Inflammatory macrophage treated with lipopolysaccharide for 1 hour (primary cell): ENCODE measurements around the gene DOCK1.
A peak's percentile ranks its signal among the peaks of the same experiment; 100 is the strongest.

ENCODE experiments used
- DNase-seq, 2 donors: peaks; one replicate each; pipeline ENCODE4 v3.0.0-alpha.2; 2020 to 2022

The DOCK1 gene

DNA sequence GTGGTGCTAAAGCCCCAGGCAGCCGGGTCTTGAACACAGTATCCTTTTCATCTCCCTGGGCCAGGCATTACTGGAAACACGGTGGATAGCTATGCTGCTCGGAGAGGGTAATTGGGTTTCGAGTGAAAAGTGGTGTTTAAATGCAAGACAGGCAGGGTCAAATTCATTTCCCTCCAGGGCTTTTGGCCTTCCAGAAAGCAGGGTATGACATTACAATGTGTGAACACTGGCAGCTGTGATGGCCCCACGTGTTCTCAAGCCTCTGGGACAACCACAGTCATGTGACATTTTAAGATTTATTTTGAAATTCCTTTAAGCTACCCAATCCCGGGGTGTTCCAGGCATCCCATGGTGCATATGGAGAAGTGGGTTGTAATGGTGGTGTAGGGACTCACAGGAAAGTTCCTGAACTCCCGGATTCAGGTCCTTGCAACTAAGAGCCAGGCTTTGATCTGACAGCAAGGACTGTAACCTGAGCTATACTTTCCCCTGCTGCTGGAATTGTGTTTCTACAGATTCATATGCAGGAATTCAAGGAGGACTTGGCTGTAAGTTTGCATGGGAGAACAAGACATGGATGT, 244.4 kb downstream of the DOCK1 start:
- DNase-seq: no peak

DNA sequence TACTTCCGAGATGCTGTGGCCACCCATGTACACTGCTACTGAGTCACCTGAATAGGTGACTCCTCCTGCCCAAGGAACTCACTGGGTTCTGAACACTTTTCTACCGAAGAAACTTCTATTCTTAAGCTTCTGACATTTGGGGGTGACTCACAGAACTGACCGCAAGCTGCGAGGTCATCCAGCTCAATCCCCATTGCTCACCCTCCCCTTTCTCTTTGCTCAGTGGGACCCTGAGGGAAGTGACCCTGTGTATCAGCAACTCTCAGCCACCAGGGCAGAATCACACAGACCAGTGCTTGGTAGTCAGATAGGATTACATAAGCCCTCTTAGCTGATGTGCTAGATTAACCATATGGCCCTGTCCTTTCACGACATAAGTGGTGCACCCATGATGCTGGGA, 244.9 kb downstream of the DOCK1 start:
- DNase-seq: peak; percentile 6 to 15

DNA sequence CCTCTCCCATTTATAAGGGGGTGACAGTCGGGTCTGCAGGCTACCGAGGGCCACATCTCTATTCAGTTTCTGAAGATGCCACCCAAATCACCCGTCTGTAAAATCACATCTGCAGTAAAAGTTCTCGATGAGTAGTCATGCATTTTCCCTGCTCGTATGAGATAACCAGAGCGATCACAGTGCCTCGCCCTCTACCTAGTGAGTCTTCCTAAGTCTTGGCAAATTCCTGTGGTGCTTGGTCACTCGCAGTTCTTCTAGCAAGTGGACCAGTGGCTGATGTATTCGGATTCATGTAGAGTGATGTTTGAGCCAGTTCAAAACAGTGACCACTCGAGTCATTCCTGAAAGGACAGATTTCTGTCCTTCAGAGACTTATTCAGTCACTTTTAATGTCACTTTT, 246.3 kb downstream of the DOCK1 start:
- DNase-seq: no peak

DNA sequence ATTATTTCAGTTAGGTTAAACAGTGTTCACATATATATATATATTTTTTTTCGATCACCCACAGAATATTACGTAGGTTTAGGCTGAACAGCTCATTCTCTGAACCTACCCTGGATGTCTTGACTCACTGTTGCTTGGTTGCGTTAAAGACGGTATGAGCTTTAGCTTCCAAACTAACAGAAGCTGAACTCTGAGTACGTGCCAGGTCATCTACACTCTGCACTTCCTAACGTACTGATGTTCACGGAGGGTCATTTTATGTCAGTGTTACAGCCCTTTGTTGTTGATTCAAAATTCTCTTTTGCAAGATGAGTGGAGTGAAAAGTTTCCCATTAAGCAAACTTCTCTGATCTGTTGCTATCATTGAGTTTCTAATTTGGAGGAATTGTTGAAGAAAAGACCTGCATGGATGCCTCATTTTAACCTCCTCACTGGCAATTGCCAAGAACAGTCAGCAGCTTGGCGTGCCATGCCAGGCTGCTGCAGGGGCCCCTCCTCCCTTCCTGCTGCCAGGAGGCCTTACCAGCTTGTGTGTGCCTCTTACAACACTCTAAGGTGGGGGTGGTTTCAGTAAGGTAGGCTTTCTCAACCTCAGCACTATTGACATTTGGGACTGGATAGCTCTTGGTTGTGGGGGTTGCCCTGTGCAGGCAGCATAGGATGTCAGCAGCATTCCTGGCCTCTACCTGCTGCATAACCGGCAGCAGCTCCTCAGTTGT, 246.9 kb downstream of the DOCK1 start:
- DNase-seq: no peak

DNA sequence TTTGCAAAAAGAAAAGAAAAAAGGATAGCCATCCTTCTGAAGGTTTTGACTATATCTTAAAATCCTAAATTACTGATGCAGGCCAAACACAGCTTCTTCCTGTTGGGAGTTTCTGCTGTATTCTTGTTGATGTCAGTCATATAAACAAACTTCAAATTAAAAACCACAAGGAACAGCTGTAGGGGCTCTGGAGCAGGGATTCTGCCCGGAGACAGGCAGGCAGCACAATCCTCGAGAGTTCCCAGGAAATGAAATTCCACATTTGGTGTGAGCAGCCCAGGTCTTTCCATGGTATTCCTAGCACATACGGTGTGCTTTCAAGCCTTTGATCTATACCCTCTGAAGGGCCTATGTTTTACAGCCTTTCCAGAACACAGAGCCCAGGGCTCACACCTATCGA, 248.0 kb downstream of the DOCK1 start:
- no peak for DNase-seq

DNA sequence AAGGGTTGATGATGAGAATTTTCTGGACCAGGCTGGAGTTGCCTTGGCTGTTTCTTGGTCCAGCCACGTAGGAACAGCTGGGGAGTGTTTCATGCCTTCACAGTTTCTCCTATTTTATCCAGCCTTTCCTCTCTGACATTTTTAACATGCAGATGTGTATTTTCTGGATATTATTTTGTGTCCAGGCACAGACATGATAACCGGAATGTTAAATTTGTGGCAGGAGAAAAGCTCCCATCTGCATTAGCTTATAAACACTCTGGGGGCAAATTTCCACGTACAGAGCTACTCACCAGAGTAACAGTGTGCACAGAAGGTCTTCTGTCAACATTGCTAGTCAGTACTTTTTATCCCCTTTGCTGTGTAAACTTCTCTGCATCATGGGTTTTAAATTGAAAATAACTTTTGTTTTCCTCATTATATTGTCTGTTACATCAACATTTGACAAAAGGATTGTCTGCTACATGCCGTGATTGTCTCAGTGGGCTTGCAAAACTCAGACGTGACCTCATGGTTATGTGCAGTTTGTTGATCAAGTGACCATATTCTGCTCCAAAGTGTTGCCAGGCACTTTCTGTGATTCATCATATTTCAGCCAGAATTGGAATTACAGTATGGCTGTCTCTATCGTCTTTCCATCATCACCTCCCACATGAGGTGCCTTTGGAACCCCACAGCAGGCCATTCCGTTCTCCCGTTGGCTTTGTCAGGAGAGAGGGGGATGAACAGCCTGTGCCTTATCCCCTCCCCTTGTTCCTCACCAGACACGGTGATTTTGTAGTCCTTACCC, 249.8 kb downstream of the DOCK1 start:
- no peak for DNase-seq

DNA sequence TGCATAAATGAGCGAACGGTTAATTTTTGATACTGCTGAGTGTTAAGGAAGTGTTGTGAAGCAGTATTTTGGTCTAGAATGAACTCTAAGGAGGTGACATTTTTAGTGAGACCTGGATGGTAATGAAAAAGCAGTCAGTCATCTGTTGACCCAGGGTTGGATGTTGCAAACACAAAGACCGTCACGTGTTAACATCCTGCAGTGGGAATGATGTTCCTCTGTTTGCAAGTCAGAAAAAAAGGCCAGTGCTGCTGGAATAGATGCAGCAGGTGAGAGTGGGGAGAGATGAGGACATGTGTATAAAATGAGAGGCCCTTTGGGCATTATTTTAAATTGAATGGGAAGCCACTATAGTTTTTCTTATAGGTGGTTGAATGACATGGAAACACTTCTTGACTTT, 251.9 kb downstream of the DOCK1 start:
- no peak for DNase-seq

DNA sequence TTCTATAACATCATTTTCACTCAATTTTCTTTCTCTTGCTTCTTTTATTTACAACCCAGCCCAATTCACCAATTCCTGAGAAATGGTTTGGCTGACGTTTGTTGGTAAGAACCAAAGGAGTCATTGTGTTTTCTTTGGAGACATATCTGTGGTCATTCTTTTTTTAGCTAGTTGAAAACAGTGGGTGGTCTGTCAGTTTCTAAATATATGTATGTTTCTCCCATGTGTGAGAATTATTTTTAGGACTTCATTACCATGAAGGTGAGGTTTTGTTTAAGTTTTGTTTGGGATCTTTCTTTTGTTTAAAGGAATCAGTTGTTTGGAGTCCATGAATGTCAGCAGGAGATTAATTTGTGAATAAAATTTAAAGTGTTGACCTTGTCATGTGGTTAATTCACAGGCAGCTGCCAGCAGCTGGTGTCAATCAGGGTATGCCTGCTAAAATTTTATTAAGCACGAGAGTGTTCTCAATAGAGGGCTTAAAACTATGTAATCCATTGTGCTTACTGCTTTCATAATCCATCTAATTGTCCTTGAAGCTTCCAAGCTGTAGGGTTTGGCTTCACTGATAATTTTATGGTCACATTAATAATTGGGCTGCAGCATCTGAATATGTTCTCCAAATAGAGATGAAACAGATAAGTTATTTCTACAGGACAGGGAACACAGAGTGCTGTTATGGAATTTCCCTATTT, 252.4 kb downstream of the DOCK1 start:
- DNase-seq: no peak

DNA sequence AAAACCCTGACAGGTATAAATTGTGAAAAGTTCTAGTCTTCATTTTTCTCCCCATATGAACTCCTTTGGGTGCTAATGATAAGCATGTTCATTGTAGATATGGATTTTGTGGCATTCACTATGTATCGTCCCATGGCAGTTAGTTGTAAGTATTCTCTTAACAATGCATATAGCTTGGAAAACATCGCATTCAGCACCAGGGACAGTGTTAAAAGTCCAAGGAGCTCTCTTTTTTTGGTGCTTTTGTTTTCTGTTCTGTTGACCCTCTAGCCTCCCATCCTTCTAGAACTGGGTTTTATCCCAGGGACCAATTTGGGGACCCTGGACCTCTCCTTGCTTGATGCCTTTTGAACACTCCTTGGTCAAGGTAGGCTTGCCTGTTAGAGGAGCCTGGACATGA, 253.4 kb downstream of the DOCK1 start:
- DNase-seq: no peak

DNA sequence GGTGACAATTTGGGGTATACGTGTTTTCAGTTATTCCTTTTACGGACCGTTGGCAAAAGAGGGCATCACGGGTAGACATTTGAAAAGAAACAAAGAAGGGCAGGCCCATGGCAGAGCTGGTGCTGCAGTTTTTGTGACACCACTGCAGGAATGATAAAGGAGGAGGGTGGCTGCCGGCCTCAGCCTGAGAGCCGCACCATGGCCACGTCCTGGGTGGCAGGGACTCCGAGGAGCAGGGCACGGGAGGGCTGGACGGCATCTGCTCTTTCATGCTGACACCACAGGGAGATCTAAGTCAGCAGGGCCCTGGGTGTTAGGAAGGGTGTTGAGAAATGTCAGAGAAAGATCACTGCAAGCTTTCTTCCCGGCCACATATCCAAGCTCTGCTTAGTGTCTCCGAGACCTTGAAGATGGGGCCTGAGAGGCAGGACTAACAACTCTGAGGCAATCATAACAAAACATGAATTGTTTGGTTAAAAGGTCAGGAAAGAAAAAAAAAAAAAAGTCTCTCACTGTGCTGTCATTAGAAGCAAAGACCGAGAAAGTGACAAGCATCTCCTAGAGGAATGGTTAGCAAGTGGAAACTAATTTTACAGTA, 254.5 kb downstream of the DOCK1 start:
- DNase-seq: no peak

DNA sequence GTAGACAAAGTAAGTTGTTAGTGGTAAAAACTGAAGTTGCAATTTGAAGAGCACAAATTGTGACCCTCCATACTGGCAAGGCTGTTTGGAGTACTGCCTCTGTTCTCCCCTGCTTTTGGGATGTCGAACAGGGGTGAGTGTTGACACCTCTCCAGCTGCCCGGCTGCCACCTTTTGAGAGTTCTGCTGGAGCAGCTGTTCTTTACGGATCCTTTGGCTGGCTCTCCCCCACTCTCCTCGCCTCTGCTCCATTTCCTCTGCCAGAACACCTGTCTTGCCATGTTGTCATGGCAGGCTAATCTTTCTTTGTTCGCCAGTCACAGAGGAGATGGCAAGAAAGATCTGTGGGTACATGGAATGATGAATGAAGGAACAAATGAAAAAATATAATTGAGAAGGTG, 256.3 kb downstream of the DOCK1 start:
- no peak for DNase-seq

DNA sequence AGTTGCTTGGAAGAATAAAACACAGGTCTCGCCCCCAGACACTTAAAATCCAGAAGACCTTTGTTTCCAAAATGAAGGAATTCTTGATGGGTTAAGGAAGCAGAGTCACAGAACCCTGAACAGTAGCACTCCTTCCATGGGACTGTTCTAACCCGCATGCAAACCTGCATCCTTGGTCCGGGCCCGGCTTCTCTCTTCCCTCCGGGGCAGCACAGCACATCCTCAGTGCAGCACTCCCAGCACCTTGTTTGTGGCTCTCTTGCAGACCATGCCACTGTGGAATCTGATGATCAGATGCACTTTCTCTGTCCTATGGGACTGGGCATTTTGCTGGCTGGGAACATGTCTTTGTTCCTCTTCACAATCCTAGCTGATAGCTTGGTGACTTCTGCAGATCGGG, 257.6 kb downstream of the DOCK1 start:
- DNase-seq: no peak

DNA sequence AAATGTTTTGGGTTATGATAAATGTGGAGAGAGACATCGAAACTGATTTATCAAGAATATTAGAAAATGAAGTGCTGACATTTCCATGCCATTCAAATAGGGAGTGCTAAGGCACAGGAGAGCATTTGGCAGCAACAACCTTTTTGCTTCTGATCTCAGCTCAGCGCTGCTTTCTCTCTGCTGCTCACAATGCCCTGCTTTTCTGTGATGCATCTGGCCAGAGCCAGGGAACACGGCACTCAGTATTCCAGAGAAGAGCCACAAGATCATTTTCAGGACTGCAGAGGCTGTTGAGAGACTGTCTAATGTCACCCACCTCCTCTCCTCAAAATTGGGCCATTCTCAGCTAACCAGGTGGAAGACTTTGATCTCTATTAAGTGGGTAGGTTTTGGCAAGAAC, 263.0 kb downstream of the DOCK1 start:
- no peak for DNase-seq

DNA sequence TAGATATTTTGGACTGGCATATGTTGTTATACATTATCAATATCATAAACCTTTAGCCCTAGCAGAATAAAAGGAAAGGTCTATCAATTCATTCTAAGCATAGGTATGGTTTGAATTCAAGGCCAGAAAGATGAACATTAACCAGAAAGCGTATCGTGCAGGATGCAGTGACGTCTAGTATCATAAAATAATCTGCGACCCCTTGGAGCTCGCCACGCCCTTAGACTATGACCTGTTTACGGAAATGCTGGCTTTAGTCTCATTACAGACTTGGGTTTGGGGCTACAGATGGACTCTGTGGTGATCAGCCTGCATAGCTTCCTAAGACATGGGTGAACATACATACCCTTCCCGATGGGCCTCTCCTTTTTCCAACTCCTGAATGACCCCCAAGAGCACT, 269.6 kb downstream of the DOCK1 start:
- no peak for DNase-seq

DNA sequence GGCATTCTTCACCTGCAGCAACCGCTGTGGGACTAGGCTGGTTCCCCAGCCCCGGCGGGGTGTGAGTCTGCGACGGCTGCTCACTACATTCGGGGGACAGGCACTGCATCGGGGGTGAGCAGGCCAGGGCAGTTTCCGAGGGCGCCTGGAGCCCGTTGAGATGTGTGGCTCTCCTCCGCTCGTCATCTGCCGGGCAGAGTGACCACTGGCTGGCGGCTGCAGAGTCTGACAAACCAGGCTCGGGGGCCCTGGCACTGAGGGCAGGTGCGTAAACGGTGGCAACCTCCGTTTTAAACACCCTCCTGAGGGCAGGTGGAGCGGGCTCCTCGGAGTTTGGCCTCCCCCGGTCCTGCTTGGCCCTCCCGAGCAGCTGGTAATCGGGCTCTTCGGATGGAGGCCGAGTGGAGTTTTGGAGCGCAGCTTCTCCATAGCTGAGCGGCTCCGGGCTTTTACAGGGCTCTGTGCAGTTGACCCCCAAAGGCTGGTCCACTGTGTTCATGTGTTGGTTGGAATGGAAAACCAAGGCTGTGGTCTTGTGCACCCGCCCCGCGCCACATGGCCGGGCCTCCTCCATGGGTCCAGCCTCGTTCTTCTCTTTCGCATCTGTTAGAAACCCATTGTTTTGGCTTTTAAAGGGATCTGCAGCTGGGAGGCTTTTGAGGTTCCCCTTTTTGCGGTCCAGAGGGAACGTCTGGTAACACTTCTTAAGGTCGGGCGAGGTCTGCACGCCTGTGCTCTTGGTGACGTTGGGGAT, 270.3 kb downstream of the DOCK1 start:
- no peak for DNase-seq

DNA sequence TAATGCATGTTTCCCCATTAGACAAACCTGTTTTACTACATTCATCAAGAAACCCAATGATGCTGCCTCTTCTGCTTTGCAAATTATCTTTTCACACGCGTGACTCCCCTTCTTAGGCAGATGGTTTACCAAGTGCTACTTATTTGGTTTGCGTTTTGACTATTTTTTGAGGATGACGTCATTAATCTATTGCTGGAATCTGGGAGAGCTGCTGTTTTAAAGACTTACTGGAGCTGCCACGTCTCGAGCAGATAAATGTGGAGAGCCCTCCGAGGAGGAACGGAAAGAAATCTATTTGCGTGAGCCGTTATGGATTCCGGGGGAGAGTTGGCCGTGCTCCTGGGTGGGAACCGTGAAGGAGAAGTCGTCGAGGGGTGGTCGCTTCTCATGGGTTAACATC, 271.4 kb downstream of the DOCK1 start:
- DNase-seq: no peak

DNA sequence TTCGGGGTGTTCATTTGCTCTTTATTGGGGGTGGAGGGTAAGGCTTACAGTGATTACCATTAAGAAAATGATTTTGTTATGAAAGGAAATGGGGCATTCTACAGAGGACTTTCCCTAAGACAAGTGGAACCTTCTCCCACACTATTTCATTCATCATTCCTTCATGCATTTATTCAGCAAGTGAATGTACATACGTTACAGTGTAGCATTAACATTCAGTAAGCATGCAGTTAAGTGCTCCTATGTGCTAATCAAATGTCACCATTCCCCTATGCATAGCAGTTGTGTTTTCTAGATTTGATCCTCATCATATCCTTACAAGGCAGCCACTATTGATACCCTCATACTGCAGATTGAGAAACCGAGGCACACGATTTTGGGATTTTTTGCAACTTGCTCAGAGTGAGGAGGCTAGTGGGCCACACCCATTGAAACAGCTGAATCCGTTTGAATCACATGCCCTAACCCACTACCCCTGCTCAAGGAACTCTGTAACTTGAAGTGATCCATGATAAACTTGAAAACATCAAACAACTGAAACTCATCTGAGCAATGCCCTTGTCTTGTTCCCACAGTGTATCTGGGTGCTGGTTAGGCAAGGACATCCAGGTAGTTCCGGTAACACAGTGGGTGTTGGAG, 274.5 kb downstream of the DOCK1 start:
- no peak for DNase-seq

DNA sequence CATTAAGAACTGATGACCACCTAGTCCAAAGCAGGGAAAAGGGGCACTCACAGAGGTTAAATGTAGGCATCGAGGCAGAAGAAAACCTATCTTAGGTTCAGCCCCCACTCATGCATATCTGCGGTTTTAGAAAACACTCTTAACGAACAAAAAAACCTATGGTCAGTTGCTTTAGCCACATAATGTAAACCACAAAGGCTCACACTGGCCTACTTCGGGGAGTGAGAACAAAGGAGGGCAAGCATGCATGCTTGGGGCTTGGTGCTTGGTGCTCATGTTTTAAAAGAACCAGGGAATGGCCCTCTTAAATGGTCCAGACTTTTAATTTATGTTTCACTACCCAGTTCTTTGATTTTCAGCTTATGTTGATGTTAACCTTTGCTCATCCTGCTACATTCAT, 276.9 kb downstream of the DOCK1 start:
- DNase-seq: no peak

DNA sequence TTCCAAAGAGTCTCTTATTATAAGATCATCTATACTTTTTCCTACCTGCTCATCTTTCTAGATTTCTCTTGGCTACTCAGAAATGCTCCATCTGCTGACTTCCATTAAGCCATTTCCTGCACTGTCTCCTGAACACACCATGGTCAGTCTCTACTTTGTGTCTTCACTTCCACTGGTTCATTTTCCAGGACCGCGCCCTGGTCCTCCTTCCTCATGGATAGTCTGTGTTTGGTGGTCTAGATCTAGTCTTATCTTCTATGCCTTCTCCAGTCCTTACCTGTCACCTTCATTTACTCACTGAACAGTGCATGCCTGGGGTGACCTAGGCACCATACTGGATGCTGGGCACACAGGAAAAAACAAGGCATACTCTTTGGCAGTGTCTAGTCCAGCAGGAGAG, 279.4 kb downstream of the DOCK1 start:
- DNase-seq: no peak

DNA sequence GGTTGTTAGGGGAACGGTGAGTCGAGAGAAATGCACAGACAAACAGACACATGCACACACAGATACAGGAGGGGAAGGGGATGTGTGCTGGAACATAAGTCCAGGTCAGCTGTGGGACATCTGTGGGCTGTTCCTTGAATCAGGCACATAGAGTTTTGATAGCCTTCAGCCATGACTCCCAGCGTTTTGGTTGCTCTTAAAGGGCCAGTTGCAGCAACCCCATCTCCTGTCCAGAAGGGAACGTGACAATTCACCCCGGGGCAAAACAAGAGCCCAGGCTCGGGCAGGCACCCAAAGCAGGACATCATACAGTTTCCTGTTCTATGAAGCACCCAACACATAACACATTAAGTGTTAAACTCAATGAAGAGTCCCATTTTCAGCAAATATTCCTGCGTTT, 281.6 kb downstream of the DOCK1 start:
- no peak for DNase-seq

DNA sequence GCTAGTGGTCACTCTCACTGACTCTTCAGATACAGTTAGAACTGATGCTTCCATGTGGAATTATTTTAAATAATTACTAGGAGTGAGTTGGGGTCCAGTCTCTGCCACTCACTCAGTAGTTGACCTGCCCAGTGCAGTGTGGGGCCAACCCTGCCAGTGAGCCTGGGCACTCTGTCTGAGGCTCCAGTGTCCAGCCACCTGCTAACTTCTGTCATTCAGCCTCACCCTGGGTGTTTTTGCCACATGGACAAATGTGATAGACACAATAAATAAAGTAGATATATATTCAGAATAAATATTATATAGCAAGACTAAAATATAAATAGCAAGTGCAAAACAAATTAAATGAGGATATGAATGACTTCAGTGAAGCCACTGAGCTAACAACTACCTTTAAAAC, 284.0 kb downstream of the DOCK1 start:
- no peak for DNase-seq

DNA sequence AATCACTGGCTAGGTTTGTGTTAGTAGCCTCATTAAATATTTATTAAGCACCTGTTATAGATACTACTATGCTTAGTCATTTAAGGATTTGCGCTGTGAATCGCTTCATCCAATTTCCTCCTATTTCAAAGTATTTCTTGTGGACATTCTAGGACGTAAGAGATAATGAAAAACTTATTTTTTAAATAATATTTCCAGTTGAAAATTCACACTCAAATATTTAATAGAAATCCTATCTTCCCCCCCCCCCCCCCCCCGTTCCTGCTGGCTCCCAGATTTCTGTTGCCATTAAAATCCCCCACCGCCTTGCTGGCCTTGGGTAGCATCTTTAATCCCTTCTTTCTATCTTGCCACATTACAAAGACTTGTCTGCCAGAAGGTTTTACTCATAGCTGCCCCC, 285.2 kb downstream of the DOCK1 start:
- DNase-seq: no peak
